HG02759 (cell line): ENCODE measurements around the gene COL12A1.
"Not testable (repeated sequence)": the region's sequence is repeated elsewhere in the genome, so short reads cannot be mapped to it uniquely, and the experiment has no call there.

Experiments used
- ATAC-seq: cut with Tn5 transposase; IDR thresholded peaks from one replicate; pipeline ENCODE4 v1.9.1; 2021; ENCODE audit warnings: mild to moderate bottlenecking, moderate library complexity; ENCODE audit not compliant: unreplicated experiment

Gene COL12A1

DNA sequence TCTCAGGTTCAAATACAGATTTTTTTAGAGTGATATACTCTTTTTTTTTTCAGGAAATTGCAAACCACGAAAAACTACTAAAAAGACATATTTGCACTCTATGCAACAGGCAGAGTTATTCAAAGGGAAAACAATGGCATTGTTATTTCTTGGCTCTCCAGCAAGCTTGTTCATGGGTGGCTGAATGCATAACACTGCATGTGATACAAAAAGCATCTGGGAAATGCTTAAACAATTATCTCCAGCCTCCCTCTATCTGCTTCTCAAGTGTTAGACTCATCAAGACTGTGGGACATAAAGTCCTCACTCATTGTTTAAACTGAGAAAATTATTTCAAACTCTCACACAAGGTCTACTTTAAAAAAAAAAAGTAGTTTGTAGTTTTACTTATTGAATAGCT is 7.3 kb upstream of the COL12A1 start:
- no peak for ATAC-seq

DNA sequence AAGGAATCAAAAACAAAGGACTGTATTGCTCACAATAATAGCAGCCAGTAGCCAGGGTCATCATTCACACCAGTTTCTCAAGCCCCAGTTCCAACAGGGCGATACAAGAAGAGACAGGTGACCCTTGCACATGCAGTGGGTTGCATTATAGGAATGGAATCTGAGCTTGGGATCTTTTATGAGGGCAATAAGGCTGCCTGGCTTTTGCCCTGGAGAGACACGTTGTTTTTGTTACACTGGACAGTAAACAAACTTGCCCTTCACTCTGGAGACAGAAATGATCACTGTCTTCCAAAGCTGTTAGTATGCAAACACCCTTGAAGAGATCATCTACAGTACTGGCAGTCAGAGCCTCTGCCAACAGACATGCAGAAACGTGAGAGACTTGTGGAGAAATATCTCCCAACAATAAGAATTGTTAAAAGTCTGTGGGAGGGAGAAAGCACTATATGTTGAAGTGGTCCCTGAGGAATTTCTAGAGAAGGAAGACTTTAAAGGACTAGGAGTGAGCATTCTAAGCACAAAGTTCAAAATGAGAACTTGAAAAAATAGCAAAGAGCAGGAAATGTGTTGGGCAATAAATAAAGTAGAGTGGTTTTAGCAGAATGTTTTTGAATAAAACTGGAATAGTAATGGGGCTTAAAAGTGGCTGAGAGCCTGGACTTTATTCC is 6.2 kb upstream of the COL12A1 start:
- no peak for ATAC-seq

DNA sequence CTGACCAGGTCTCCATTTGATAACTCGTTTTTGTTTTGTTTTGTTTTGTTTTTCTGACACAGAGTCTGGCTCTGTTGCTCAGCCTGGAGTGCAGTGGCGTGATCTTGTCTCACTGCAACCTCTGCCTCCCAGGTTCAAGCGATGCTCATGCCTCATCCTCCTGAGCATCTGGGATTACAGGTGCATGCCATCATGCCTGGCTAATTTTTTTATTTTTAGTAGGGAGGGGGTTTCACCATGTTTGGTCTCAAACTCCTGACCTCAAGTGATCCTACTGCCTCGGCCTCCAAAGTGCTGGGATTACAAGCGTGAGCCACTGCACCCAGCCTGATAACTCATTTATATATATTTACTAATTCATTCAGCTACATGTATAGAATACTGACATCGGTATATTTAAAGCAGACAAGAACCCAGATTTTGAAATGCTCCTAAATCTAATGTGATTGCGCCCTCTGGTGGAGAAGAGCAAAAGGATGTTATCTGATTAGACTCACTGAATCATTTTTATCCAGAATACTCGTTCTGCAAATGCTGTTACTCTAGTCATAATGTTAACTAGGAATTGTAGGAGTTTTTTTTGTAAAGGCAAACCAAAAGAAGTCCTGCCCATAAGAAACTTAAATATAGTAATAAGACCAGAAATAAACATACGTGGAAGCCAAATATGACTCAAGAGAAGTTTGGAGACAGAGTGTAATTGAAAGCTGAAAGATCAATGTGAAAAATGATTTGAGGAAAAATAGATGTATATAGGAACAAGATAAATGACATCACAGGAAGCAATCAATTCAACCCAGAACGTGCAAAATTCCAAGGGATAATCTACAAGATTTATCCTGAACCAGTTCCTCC is 5.3 kb upstream of the COL12A1 start:
- no peak for ATAC-seq

DNA sequence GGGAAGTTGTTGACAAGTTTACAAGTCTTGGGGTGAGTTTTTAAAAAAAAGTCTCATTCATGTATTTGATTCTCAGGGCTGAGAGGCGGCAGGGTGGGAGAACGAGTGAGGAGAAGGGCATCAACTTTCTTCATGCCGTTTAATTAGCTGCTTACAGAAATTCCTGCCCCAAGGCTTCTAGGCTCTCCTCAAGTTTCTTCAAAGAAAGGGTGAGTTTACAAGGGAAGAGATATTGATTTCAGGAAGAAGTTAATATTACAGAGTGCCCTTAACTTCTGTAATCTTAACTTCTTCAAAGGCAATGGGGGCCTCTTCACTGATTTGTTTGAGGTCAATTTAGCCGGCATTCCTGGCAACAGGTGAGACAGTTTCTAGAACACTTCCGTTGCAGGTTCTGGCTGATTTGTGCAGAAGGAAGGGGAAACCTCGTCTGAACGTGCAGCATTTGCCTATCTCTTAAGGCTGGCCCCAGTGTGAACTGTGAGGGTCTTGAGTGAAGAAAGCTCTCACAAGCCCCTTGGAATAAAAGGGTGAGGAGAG is 3.4 kb upstream of the COL12A1 start:
- no peak for ATAC-seq

DNA sequence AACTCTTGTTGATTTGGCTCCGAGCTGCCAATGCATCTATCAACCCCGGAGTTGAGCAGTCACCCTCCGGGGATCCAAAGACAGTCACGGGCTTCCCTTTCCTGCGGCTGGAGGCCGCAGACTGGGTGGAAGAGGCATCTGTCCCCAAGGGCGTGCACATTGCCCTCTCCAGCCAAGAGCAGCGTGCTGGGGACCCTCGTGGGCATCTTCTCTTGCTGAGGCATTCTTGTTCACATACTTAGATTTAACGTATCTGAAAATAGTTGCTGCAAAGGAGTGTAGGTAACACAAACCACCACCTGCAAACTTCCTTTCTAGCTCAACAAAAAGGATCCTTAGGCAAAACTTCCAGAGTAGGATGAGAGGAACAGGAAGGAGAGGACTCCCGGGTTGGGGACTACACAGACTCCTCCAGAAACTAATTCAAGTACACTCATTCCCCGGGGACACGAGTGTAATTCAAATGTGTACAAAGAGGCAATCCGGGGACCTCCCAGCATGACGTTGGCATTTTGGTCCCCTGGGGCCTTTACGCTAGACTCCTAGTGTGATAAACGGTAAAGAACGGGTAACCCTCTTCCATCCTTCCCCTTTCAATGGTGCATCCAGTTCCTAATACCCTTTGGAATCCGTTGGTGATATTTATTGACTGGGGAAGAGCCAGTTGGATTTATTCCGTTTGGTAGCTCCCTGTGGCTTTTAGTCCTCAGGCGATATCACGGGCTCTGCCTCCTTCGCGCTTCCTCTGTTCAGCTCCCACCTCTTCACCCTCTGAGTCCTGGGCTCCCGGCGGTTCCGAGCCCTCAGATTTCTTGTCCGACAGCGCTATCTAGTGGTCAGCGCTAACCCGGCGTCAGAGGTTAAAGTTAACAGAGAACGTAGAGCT is 2.7 kb upstream of the COL12A1 start:
- peak; percentile 73 for ATAC-seq

DNA sequence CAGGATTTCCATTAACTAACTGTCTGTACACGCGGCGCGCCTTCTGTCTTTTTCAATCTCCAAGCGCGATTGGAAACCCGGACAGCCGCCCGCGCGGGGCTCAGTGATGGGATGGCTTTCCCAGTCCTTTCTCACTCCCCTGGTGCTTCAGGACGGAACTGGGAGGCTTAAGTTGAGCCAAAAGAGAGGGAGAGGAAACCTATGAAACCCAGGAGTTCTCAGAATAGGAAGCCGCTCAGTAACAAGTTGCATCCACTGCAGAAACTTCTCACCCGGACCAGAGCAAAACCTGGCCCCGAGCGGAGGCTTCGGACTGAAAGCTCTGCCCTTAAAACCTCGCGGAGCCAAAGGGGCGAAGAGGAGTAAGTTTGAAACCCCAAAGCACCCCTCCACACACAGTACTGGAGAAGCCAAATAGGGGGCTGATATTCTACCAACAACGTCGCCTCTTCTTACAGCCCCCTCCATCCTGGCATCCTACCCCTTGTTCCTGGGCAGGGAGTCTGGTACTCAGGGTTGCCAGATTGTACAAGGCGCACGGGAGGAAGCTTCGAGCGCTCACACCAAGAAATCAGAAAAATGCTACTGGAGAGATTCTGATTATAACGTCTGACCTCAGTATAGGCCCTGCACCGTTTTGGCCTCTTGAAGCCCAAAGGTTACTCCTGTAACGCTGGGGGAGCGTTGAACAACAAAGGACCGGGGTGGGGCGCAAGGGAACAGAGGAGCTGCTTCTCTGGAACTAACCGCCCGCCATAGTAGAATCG is 906 bp upstream of the COL12A1 start:
- ATAC-seq, result no peak

DNA sequence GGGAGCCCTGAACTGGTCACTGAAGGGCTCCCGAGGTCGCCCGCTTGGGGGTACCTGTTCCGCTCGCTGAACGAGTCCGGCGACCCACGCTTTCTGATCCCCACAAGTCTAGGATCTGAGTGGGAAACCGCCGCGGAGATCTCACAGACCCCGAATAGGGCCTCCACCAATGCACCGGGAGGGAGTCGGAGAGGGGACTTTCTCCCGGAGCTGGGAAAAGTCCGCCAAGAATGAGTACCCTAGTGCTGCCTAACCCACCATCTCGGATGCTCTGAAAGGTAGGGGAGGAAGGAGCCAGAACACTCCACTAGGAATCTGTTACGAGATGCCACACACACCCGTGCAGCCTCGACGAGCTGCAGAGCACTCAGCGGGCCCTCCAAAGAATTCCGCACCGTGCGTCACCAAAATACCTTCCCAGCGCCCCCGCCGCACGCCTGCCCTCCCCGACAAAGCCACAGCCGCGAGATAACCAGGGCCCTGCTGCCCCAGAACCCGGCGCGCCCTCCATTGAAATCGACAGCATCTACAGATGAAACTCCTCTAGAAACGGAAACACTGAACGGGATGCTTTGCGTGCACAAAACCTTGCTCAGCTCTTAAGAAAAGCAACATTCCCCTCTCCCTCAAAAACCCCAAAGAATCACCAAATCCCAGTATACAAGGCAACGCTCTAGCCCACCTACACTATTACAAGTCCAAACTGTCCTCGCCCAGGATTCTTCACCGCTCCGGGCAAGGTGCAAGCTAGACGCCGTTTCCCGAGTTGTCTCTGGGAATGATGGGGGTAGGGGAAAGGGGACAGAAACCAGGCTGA is 686 bp downstream of the COL12A1 start:
- ATAC-seq, result no peak

DNA sequence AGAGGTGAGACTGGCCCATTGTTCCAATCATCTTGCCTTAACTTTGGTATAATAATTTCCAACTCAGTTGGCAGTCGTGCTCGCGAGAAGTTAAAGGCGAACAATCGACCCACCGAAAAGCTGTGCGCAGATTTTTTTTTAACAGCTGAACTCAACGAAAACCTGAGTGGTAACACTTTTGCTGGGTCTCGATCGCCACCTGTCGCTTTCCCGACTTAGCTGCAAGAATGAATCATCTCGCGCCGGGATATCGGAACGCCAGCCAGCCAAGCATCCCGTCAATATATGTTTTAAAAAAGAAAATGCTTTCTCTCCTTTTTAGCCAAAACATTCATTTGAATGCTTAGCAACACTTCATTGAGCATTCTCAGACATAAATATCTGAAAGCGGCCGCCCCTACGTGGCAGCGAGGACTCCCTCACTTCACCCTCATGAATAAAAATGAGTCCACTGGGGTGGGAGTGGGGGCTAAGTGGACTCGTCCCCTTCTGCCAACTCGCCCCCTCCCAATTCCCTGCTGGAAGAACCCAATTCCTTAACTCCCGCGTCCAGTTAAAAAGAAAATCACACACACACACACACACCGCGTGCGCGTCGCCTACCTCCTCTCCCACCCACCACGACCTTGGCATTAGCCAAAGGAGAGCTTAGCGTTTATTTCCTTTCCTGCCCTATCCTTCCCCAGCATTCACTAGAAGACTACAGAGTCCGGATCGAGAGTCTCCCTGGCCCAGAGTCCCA is 1.5 kb downstream of the COL12A1 start:
- ATAC-seq, result no peak

DNA sequence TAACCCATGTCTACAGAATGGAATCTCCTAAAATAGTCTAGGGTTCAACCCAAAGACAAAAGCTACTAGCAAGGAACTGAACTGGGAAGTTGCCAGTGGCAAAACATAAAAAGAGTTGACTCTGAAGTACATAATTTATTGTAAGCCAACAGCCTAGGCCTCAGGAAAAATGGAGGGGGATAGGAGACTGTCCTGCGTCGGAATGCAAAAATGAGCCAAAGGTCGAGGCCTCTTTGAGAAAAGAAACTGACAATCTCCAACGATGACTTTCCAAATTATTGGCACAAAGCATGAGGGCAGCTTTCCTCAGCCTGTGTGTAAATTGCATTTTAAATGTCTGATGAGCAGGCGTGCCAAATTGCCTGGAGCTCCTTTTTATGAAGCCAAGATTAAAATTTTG is 2.1 kb downstream of the COL12A1 start:
- ATAC-seq, result no peak

DNA sequence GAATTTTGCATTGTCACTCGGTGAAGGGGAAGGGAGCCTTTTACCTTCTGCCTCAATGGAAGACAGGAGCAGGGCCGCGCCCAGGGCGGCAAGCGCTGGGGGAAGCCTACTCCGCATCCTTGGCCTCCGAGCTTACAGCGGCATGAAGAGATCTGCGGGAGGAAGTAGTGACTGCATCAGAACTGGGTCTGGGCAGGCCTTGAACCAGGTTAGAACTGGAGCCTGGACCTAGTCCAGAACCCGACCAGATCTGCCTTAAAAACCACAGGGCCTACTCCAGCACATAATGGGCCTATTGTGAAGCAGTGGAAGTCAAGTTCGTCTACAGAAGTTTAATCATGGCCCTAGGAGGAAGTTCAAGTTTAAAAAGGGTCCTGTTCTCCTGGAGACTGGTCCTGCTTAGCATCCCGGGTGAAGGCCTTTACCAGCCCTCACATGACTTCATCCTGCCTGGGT is 3.1 kb downstream of the COL12A1 start:
- ATAC-seq, result no peak

DNA sequence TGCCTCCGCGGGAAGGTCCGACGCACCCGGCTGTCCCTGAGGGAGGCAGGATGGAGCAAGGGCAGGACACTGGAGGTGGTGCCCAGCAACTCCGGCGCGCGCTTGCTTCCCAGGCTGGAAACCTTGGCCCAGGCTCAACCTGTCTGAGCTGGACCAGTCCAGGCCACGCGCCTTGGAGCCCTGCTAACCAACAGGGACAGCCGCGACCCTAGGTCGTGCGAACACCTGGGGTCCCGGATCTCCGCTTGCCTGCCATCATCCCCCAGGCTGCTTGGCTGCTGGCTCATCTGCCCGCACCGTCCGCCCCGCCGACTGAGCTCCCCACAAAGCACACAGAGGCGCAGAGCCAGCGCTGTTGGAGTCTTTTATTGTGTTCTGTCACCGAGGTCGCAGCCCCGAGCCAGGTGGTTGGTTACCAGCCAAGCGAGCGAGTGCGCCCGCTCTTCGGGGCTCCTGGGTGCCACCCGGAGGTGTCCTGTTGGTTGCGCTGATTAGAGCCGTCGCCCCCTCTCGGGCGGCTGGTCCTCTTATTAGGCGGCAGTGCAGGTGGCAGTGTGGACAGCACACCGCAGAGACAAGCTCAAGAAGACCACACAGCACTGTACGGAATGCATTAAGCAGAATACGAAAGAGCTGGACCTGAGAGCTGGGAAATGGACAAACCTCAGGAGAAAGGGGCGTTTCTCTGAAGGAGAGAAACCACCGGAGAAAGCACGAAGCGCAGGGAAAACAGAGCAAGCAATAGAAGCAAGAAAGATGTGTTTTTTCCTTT is 3.8 kb downstream of the COL12A1 start:
- ATAC-seq, result peak; percentile 38

DNA sequence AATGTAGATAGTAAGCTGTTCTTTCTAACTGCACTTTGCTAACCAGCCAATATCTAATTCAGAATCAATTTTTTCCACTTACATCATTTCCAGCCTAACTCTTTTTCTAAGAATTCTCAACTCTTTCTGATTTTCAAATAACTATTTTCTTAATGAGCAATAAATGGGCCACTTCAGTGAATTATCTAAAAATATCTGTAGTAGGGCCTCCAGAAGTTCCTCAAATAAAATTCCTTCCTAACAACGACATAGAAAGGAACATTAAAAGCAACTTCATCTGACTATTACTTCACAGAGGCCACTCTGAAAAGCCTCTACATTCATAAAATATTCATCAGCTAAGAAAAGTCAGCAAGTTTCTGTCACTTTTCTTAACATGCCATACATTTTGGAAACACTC is 4.8 kb downstream of the COL12A1 start:
- ATAC-seq, result no peak

DNA sequence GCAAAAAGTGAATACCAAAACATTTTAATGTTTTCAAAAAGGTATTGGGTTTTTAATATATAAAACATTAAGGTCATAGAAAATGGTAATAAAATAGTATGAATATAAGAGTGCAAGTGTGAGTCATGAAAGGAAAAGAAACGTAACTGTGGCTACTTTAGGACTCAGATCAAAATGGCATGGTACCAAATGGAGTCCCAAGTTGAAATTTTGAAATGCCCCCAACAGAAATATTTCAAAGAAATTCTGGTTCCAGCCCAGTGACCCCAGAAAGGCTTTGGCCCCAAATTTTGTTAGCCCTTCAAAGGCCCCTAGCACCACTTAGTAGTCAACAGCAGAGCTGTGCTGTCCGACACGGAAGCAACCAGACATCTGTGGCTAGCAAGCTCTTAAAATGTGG is 6.0 kb downstream of the COL12A1 start:
- ATAC-seq, result no peak

DNA sequence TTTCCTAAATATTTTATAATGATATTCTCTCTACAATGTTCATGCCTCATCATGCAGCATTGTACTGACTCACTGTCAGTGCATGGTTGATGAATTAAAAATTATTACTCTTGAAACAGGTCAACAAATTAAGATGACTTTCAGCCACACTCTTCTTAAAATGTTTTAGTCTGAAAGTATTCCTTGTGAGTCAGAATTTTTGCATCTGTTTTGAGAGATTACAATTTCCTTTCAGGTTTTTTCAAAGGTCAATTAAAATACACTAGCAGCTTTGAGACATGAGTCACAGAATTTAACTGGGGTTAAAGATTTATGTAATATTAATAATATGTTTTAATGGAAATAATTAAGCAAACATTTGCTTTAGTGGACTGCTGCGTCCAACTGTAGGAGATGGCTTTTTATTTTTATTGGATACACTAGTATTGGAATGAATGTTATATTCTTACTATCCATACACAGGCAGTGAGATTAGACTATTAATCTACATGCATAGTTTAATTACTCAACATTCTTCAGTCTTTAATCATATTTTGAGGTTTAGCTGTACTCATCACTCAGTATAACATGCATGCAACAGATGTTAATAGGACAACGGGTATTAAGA is 9.7 kb downstream of the COL12A1 start:
- no peak for ATAC-seq

DNA sequence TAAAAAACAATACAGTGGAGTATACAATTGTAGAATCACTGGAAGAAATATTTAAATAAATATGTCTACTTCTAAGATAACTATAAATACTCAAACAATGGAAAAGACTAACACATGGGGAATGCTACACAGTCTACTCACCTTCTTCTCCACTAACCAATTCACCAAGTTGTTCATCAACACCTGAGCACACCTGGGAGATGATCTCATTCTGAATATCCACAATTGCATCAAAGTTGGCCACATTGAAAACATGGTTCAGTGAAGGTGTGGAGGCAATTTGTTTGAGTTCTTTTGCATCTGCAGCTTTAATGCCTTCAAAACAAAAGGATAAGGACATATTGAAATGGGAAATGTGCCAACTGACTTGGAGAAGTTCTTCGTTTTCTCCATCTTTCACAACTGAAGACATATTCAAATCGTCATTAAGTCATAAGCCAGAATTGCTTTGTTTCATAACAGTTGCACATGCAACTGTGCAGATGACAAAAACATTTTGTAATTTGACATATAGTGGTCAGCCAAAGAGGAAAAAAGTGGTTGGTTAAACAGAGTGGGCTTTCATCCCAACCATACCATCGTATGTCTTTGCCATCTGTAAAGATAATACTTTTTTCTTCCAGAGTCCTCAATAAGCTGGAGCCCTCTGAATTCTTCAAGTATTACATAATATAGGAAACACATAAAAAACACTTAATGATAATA is 17.5 kb downstream of the COL12A1 start:
- ATAC-seq, result no peak

DNA sequence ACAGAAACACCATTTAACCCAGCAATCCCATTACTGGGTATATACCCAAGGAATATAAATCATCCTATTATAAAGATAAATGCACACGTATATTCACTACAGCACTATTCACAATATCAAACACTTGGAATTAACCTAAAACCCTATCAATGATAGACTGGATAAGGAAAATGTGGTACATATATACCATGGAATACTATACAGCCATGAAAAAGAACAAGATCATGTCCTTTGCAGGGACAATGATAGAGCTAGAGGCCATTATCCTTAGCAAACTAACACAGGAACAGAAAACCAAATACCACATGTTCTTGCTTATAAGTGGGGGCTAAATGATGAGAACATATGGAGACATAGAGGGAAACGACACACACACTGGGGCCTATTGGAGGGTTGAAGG is 19.3 kb downstream of the COL12A1 start:
- not testable (repeated sequence) for ATAC-seq

DNA sequence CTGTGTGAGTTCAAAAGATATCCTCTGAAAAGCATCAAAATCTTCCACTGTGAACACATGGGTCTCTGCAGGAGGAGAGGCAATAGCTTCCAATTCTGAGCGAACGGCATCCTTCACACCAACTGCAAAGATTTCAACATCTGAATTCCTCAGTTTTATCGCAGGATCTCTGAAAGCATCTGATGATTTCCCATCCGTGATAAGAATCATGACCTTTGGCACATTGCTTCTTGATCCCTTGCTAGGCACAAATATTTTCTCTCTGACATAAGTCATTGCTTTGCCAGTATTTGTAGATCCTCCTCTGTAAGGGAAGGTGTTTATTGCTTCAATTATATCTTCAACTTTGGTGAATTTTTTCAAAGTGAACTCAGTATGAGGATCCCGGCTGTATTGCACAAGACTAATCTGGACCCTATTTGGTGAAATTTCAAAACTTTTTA is 22.7 kb downstream of the COL12A1 start:
- ATAC-seq, result no peak
